NCI-H774 (cell line): Measurements from ENCODE around the gene FBXO3.
"Not testable (repeated sequence)": the region's sequence is repeated elsewhere in the genome, so short reads cannot be mapped to it uniquely, and the experiment has no call there.

Experiments used
- DNase-seq: peaks from one replicate; lab custom pipeline; 2025; lab: John Stamatoyannopoulos, UW

The FBXO3 gene

DNA sequence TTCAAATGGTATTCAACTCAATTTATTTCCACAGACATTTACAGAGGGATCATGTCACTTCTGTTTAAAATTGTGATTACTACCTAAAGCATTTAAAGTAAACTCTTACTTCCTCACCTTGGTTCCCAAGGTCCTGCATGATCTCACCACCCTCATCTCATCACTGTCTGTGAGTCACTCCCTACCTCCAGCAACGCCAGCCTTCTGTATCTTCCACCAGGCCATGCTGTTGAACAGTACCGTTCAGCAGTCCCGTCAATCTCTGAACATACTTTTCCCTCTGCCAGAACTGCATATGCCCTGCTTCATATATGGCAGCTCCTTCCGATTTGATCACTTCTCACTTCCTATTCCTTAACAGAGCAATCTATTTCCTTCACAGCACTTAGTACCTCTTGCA, 2.0 kb downstream of the FBXO3 start:
- DNase-seq, result no peak

DNA sequence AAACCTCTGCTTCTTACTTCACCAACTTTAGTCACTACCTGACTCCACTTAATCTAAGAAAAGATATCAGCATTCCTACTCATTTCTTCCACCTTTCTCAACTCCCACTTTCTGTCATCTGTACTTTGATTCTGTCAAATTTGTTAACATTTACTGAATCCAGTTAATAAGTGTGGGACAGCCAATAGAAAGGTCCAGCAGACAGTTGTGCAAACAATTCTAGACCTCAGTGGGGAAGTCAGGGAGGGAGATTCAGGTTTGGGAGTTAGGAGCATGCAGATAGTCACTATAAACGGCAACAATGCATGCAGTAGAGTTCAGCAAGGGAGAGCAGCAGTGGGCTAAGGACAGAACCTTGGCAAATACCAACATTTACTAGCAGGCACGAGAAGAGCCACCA, 4.1 kb downstream of the FBXO3 start:
- DNase-seq, result no peak

DNA sequence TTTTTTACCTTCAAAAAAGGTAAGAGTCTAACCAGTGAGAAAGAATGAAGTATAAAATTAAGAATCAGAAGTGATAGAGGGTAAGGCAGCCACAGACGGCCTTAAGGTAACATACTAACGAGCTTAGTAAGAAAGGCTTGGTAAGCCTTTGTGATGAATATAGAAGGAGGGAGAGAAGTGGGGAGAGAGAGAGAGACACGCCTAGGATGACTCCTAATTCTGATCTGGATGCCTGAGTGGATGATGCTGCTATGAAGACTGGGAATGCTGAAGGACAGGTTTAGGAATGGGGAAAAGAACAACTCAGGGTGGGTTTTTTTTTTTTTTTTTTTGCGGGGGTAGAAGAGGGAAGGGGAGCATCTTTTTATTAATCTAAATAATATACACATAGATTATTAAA, 4.8 kb downstream of the FBXO3 start:
- DNase-seq, result no peak

DNA sequence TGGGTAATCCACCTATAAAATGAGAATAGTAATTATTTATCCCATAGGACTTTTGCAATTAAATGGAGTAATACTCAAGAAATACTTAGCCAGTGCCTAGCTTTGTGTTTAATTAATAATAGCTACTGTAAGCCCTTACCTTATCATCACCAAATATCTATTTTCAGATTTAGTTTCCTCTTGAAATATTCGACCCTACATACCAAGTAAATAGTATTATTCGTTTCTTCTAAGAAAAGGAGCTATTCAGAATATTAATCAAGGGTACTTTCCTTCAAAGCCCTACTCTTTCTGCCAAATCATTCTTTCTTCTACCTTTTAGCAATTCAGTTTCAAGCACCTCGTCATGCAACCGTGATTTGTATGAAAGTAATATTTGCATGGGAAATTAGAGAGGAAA, 6.7 kb downstream of the FBXO3 start:
- DNase-seq, result no peak

DNA sequence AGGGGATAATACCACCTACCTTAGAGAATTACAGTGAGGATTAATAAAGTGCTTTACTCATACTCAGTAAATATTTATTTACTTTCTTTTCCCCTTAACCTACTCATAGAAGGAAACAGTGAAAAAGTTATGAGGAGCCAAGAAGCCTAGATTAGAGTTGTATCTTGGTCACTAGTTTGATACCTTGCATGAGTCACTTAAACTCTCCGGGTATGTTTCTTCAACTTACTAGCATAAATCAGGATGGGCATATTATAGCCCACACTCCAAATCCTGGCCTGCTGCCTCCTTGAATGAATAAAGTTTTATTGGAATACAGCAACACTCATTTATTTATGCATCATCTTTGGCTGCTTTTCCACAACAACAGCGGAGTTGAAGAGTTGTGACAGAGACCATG, 8.2 kb downstream of the FBXO3 start:
- DNase-seq, result no peak

DNA sequence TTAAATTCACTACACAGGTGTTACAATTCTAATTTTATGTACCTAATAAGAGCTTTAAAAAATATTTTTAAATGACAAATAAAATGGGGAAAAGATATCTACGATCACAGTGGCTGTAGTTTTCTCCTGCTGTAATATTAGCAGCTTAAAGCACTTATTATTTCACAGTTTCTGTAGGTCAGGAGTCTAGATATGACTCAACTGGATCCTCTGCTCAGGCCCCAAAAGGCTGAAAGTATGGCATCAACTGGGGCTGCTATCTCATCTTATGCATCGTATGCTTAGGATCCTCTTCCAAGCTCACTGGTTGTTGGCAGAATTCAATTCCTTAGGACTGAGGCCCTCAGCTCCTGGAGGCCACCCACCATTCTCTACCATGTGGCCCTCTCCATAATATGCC, 12.8 kb downstream of the FBXO3 start:
- DNase-seq, result no peak

DNA sequence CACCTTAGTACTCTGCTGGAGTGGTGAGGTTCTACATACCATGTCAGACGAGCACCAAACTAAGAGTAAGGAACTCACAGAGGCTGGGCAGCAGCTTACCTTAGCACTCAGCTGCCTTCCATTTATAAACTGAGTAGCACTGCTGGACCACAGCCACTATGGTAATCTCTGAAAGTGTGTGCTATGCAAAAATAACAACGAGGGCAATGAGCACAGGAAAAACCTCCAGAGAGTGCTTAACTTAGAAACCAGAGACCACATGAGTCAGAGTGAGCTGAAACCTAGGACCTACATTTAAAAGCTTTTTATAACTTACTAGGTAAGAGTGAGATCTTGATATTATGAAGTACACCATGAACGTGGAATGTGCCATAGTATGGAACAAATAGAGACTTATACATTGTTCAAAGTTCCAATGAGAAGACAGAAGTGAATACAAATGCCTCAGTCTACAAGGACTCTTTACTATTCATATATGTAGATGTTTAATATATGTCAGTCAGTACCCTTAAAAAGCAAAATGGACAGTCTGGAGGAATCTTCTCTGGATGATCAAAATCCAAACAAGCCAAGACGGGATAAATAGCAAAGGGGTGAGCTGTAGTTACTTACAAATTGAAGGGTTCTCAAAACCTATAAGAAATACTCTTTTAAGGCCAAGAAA, 20.9 kb downstream of the FBXO3 start:
- DNase-seq, result no peak

DNA sequence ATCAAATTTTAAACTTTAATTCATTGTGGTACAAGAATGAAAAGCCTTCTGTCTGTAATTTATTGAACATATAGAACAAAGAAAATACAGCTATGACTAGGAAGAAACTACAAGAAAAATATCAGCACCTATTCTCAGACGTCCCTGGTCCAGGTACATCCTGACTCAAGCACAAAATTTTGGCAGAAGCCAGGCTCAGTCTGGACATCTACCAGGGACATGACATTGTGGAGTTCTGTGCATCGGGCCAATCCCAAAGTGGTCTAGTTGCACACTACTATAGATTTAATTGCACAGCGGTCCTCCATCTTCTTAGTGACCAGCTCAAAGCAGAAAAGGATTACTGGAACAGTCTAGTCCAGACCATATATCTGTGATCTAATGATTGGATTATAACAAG, 22.4 kb downstream of the FBXO3 start:
- no peak for DNase-seq

DNA sequence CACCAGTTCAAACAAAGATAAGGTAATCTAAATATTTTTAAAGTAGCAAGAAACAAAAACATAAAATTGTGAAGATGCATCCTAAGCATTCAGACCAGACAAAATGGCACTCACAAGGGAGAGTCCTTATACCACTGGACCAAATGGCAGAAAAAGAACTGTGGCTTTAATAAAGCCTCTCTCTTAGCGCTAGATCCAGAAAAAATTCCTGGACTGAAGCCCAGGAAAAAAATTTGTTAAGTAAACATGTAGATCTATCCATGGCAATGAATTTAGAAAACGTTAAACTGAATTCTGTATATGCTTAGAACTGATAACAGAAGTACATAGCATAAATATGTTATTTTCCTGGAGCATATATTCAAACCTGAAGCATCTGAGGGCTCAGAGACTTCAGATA, 26.3 kb downstream of the FBXO3 start:
- no peak for DNase-seq

DNA sequence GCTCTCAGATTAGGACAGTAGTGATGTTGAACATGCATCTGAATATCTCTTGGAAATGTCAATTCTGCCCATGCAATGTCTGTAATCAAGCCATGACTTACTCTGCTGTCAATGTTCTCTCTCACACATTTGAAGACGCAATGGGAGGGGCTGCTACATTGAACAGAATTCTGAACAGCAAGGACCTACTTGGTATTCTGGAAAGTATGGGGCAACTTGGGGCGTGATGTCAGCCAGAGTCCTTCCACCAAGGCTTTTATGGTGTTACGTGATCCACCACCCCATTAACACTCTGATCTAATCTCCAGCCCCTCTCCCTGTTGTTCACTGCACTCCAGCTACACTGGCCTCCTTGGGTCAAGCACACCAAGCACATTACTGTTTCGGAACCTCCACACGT, 31.0 kb downstream of the FBXO3 start:
- no peak for DNase-seq

DNA sequence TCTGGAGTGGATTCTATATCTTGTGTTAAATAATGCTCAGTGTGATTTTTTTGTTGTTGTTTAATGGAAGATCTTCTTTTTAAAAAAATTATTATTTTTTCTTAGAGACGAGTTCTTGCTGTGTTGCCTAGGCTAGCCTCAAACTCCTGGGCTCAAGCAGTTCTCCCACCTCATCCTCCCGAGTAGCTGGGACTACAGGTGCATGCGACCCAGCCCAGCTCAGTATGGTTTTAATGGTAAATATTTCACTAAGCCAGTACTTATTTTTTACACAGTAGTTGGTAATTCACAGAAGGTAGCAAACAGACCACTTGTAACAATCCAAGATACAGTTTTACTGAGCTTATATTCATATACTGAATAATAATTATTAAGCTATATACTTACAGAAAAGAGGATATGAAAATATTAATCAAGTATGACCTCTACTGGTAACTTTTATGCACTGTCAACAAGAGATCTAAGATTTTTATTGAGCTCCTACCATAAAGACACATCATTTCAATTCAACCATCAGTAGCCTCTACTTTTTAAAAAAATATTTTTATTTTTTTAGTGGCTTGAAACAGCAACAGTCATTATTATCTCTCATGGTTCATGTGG, 32.0 kb downstream of the FBXO3 start:
- no peak for DNase-seq

DNA sequence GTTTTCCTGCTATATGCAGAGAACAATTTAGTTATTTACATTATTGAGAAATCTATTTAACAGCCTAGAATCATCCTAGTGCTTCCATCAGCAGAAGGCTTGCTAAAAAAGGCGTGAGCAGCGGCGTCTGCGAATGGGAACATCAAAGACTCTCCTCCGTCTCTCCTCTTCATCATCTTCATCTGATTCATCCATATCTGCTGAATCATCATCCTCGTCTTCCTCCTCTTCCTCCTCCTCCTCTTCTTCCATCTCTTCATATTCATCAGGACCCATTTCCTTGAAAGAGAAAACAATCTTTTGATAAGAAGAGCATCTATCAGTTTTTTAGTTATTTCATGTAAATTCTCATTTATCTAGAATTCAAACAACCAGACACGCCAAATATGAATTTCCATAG, 32.5 kb downstream of the FBXO3 start:
- no peak for DNase-seq

DNA sequence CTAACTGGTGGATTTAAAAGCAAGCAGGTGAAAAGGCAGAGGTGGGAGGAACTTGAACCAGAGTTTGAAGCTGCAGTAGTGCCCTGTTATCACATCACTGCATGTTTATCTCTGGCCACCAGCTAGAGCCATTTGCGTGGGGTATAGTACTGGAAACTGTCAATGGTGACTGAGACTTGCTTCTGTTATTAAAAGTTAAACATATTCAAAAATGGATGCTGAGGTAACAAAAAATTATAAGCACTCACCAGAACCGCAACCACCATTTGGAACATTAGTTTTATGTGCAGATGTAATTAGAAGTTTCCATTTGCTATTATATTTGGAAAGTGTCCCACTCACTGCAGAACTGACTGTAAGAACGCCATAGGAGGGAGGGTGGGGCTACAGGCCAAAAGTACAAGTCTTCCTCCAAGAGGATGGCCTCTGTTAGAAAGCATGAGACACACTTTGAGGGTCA, 36.9 kb downstream of the FBXO3 start:
- no peak for DNase-seq

DNA sequence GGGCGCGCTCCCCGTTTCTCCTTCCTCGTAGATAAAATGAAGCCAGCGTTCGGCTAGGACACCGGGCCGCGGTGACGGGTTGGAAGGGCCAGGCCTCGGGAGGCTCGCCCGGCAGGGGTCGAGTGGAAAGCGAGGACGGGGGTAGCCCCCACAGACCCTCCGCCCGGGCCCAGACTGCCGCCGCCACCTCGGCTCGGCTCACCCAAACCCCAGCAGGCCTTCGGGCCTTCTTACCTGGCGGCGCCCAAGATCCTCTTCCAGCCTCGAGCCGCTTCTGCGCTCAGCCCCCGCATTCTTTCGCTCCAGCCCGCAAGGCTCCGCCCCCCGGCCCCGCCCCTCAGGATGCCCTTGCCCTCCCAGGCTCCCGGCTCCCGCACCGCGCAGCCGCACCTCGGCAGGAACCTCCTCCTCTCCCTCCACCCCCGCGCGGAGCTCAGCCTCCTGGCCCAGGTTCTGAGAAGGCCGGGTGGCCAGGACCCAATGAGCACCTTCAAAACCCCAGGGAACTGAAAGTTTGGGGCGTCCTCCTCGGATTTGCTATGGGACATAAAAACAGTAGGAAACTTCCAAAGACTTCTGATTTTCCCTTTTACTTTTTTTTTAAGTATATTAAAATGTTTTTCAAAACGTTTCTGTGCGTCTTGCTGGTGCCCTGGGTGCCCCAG, 38.0 kb downstream of the FBXO3 start, which contains the start of gene CD59:
Gene CD59, minus strand, starts transcription at position 276 of the 665 bp plus-strand sequence. CDS start 13,978 bp downstream, outside the sequence.
- peak; percentile 93 for DNase-seq

DNA sequence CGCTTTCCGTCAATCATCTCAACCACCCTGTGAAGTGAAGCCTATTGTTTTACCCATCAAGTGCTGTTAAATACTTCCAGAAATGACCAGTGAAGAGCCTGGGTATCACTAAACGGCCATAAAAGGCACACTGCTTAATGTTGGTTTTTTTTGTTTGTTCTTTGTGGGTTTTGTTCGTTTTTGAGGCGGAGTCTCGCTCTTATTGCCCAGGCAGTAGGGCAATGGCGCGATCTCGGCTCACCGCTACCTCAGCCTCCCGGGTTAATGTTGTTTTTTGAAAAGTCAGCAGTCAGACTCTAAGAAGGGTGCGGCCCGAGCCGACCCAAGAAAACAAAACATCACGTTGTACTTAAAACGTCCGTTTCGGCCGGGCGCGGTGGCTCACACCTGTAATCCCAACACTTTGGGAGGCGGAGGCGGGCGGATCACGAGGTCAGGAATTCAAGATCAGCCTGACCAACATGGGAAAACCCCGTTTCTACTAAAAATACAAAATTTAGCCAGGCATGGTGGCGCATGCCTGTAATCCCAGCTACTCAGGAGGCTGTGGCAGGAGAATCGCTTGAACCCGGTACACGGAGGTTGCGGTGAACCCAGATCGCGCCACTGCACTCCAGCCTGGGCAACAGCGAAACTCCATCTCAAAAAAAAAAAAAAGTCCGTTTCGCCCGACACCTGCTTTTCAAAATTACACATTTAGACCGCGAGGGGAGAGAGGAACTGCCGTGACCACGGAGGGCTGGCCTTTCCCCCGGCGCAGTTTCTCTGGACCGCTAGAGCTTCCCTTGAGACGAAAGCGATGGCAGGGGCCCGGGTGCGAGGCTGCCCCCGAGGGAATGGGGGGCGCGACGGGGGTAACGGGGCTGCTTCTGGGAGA, 38.8 kb downstream of the FBXO3 start:
- DNase-seq, result no peak

DNA sequence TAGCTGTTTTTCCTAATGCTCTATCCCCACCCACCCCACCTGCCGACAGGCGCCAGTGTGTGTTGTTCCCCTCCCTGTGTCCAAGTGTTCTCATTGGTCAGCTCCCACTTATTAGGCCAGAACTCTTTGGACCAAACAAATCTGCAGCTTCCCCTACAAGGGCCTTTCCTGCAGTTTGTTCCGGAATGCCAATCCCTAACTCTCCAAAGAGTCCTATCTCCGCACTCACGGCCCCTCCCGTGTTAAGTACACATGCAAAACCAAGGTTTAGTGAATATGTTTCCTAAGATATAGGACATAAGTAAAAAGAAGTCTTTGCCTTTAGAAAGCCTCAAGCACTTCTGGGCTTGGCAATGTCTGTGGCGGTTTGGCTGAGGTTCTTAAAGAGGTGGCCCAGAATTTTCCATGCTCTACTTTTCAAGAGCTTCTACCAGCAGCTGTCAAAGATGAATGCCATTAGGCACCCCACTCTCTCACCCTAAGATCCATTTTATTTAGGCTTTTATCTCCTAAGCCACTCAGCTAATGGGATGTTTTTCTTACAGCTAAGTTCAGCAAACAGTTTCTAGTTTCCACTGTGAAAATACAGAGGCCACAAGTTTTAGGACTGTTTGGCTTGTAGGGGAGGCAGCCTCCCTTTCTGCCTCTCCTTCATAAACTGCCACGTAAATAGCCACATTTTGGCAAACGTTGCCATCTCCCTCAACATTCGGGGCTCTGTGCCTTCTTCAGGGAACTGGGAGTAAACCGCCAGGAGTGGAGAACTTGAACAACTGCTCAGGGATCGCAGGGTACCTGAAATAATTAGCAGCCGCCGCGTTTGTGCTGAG, 39.7 kb downstream of the FBXO3 start:
- no peak for DNase-seq

DNA sequence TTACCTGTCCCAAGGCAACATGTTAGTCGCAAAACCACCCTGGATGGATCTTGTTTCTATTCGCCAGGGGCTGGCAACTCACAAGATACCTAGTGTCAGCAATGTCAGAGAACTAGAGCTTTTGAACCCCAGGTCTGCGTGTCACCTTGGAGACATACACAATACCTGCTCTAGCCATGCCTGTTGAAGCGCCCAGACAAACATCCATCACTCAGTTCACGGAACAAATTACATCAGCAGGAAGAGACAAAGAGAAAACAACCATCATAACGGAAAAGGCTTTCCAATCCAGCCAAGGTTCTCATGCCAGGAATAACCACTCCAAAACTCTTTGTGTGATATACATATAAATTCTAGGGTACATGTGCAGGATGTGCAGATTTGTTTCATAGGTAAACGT, 40.3 kb downstream of the FBXO3 start:
- DNase-seq, result no peak

DNA sequence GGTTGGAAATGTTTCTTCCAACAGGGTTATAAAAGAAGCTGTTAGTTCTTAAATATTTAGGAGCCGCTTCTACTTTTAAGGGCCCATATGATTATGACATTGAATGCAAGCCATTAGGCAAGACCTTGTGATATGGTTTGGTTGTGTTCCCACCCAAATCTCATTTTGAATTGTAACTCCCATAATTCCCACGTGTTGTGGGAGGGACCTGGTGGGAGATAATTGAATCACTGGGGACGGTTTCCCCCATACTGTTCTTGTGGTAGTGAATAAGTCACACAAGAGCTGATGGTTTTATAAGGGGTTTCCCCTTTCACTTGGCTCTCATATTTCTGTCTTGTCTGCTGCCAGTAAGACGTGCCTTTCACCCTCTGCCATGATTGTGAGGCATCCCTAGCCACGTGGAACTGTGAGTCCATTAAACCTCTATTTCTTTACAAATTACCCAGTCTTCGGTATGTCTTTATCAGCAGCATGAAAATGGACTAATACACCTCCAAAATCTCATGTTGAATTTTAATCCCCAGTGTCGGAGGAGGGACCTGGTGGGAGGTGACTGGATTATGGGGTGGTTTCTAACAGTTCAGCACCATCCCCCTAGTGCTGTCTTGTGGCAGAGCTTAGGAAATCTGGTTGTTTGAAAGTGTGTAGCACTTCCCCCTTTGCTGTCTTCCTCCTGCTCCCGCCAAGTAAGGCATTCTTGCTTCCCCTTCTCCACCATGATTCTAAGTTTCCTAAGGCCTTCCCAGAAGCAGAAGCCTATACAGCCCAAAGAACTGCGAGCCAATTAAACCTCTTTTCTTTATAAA, 42.4 kb downstream of the FBXO3 start:
- DNase-seq, result no peak

DNA sequence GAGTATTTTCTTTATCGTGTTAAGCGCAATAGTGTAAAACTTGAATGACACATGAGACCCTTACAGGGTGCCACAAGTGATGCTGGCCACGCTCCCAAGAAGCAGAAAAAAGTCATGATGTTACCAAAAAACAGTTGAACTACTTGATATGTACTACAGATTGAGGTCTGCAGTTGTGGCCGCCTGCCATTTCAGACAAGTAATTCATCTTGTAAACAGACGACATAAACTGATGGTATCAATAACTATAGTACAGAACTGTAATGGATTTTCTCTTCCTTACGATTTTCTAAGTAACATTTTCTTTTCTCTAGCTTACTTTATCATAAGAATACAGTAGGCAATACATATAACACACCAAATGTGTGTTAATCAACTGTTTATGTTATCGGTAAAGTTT, 43.6 kb downstream of the FBXO3 start:
- no peak for DNase-seq

DNA sequence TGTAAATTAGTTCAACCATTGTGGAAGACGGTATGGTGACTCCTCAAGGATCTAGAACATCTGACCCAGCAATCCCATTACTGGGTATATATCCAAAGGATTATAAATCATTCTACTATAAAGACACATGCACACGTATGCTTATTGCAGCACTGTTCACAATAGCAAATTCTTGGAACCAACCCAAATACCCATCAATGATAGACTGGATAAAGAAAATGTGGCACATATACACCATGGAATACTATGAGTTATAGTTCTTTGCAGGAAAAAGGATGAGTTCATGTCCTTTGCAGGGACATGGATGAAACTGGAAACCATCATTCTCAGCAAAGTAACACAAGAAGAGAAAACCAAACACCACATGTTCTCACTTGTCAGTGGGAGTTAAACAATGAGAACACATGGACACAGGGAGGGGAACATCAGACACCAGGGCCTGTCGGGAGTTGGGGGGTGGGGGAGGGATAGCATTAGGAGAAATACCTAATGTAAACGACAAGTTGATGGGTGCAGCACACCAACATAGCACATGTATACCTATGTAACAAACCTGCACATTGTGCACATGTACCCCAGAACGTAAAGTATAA, 45.2 kb downstream of the FBXO3 start:
- DNase-seq, result not testable (repeated sequence)
